Activated naive CD4-positive, alpha-beta T cell treated with Interleukin-2 at 50 U/mL for 16 hours (primary cell): ENCODE data around the gene MYL5.
"Not testable (repeated sequence)": the region's sequence is repeated elsewhere in the genome, so short reads cannot be mapped to it uniquely, and the experiment has no call there.

Source experiments
- DNase-seq: peaks from one replicate; pipeline ENCODE4 v3.0.0-alpha.2; 2020

The MYL5 gene

DNA sequence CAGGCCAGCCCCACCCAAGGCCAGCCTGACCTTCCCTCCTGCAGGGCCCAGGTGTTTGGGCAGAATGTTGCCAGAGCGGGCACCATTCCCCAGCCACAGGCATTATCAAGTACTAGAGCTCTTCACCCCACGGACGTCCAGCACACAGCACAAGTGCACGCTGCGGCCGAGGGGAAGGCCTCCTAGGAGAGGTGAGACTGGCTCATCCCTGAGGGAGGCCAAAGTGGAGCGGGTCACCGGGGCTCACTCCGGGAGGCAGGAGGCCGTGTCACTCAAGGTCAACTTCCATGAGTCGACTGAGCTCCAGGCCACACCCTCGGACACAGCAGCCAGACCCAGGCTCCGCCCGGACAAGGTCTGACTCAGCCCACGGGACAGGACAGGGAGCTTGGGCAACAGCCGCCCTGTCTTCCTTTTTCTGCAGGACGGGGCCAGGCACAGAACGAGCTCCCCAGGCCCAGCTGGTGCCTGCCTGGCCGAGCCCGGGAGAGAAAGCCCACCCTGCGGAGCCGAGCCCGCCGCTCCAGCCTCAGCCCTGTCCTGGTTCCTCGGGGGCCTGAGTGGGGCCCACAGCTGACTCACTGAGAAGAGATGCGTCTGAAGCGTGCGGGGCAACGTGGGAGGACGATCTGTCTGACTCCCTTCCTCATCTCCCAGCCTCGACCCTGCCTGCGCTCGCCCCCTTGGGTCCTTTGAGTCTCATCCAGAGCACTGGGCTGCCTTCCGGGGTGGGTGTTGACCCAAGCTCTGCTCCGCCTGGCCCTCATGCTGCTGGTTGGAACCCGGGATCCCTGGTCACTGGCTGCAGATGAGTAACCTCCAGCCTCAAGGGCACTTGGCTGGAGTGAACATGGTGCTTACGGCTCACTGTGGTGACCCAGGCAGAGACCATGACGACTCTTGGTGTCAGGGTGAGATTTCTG is 13.0 kb downstream of the MYL5 start:
- DNase-seq, result no peak

DNA sequence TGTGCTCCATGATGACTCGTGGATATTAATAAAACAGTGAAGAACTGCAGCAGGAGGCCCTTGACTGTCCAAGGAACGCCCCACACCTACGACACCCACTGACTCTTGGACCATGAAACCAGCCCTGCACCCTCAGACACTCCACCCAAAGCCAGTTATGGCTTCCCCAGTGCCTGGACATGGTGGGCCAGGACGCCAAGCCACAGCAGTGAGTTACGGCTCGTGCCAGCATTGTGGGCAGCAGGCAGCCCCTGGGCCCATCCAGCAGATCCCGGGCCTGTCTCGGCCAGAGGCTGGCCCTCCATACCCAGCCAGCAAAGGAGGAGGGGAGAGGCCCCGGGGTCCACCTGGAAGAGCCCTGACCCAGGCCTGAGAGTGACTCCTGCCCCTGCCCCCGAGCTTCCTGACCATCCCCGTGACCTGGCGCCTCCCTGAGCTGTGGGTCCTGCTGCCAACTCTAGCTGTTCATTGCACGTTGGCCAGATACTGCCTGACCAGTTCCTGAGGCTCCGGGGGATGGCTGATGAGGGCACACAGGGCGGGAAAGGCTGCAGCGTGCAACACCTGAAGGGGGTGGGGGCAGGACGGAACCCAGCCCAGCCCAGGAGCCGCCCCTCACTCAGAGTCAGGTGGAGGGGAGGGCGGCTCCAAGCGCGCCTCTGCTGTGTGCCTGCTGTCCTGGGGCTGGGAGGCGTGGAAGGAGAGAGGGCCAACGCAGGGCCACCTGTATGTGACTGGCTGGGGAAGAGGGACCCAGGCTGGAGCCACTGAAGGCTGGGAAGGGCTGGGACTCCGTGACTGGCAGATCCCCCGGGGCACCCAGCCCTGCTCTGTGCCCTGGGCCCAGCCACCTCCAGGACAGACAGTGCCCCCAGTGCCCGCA is 13.9 kb downstream of the MYL5 start:
- DNase-seq, result no peak

DNA sequence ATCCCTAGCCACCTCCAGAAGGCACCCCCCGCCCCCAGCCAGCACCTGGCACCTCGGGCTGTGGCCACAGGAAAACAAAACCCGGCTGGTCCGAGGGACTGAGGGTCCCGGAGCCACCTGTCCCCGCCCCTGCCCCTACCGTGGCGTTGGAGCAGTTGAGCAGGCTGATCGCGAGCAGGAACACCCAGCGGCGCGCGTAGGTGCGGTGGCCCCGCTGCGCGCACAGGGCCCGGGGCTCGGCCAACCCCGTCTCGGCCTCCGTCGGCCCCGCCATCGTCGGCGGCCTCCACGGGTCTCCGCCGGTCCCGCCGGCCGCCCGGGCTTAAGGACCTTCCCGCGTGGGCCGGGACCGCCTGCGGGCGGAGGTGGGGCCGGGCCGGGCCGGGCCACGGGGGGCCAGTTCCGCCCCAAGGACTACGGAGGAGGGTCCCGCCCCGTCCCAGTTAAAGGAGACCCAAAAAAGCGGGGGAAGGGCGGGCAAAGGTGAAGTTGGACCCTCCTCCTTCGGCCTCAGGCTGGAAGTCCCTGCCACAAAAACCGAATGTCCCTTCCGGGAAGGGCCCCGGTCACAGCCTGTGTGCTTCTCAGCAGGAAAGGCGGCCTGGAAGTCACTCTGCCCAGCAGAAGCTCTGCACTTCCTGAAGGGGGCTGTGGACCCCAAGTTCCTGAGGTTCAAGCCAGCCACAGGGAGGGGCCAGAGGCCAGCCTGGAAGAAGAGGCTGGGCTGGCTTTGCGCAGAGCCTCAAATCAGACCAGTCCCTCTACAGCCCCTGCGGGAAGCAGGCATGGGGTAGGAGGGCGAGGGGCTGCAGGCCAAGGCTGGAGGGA is 14.7 kb downstream of the MYL5 start, which contains the start of gene SLC49A3:
Gene SLC49A3, minus strand, starts transcription at position 298 of the 828 bp plus-strand sequence. Its CDS starts 24 bp downstream, at position 274.
- no peak for DNase-seq

GRCh38 chr4:689723-690122 is 15.4 kb downstream of the MYL5 start:
- DNase-seq, result no peak

GRCh38 chr4:692771-693554 is 18.6 kb downstream of the MYL5 start:
- DNase-seq, result no peak

GRCh38 chr4:694341-694940 is 20.1 kb downstream of the MYL5 start:
- not testable (repeated sequence) for DNase-seq

- DNase-seq, result no peak
These were observed 25.7 kb downstream of the MYL5 start for GRCh38 chr4:699816-700580.

DNA sequence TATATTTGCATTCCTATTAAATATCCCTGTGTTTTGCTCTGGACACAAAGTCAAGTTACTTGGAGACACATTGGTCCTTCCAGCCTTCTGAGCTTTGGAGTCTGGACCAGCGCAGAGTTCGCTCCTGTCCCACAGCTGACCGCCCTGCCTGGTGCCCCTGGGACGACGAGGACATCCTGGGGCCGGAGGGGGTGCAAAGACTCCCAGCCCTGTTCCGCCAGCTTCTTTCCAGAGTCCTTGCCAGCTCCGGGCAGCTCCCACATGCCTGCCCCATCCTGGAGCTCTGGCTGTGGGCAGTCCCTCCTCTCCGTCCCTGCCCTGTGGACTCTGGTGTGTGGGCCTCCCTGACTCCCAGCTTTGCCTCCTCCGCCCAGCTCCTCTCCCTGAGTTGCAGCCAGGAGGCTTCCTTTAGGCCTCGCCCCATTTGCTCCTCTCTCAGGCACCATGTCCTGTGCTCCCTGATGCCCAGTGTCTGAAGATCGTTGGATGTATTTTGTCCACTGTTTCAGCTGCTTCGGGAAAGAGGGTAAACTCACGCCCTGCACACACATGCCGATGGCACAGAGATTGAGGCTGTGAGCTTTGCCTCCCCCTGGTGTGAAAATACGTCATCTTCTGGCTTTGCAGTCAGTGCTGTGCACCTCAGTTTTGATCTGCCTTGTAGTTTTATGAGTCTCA is 26.4 kb downstream of the MYL5 start:
- DNase-seq, result no peak

DNA sequence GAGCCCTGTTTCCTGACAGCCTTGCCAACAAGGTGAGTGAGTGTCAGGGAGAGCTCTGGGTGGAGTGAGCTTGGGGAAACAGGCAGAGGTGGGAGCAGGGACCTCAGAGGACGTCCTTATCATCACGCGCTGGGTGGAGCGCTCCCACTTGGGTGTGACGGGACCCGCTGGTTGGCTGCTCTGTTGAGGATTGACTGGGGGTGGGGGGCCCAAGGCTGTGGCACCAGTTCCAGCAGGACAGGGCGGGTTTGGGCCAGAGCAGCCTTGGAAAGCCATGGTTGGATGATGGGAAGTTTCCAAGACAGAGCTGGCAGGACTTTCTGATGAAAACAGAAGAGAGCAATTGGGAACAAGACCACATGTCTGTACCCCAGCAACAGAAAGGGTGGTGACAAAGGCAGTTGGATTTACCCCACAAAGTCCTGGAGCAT is 28.3 kb downstream of the MYL5 start:
- no peak for DNase-seq

GRCh38 chr4:703336-704197 is 29.2 kb downstream of the MYL5 start:
- no peak for DNase-seq

DNA sequence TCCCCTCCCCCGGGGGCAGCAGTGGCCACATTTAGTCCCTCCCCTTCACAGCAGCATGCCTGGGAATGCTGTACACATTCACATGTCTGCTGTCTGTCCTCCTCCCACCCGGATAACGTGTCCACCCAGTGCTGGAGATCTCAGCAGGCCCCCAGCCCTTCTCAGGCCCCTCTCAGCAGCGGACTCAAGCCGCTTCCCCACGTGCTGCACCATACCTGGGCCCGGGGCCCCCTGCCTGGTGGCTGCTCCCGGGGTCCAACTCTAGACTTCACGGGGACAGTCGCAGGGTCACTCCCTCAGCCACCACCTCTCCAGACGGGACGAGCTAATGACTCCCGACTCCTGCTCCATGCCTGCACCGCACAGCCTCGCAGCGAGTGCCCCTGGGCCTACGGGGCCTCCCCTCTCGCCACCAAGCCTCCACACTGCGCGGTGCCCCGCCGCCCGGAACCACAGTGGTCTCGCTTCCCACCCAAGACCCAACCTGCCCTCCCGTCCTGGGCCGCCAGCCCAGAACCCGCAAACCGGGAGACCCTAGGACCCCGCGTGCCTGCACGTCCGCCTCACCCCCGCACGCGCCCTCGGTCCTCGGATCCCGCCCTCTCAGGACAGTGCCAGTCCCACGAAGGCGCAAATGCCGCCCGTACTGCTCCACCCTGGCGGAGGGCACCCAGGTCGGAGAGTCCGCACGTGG is 30.0 kb downstream of the MYL5 start:
- DNase-seq, result no peak

GRCh38 chr4:704971-705277 is 30.6 kb downstream of the MYL5 start:
- no peak for DNase-seq

- peak; percentile 97 for DNase-seq
These were observed 31.1 kb downstream of the MYL5 start, which contains the start of gene PCGF3 for GRCh38 chr4:705278-706082. TSS of gene PCGF3 (plus strand) at chr4:705832. CDS start at chr4:733681, 27,849 bp downstream.

GRCh38 chr4:706083-706633 is 31.8 kb downstream of the MYL5 start:
- DNase-seq, result not testable (repeated sequence)

DNA sequence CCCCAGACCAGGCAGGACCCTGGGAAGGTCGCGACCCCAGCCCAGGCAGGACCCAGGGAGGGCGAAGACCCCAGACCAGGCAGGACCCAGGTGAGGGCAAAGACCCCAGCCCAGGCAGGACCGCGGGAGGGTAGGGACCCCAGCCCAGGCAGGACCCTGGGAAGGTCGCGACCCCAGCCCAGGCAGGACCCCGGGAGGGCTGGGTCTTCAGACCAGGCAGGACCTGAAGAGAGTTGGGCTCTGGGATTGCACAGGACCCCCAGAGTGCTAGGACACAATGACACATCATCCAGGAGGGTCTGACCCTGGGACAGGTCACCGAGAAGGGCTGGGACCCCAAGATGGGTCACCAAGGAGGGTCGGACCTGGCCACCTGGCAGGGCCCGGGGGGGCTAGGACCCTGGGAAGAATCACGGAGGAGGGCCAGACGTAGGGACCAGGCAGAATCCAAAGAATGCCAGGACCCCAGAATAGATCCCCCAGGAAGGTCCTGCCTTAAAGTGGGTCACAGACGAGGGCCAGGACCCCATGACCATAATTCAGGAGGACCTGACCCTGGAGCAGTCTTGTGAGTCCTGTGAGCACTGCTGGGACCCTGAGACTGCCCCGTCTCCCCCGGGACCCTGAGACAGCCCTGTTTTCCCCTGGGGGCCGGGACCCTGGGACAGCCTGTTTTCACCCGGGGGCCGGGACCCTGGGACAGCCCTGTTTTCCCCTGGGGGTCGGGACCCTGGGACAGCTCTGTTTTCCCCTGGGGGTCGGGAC is 32.7 kb downstream of the MYL5 start:
- no peak for DNase-seq

DNA sequence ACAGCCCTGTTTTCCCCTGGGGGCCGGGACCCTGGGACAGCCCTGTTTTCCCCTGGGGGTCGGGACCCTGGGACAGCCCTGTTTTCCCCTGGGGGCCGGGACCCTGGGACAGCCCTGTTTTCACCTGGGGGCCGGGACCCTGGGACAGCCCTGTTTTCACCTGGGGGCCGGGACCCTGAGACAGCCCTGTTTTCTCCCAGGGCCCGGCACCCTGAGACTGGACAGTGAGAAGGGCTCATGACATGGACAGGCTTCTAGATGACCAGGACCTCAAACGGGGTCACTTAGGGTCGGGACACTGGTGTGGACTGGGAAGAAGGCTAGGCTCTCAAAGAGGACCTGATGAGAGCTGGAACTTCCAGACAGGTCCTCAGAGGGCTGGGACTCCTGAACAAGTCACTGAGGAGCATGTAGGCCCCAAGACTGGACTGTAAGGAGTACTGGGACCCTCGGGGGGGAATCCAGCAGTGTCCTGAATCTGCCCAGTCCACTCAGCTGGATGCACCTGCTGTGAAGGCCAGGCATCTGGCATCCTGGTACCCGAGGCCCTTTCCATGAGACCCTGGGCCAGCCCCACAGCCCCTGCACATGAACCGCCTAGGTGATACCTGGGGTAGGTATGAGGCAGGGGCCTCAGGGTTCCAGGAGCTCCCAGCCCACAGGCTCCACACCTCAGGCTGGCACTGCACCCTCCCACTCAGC is 33.7 kb downstream of the MYL5 start:
- no peak for DNase-seq
